H1 (cell line): ENCODE results near the gene CCDC88C. TPM values are rescaled to one million over a fixed set of nuclear protein-coding genes. Genes with fewer than 3 reads are reported as not detected.

Experiments
- CTCF ChIA-PET: fragments of 300-600 bp; sonication (Branson Sonifier 250); formaldehyde crosslinking; loops from one replicate; lab custom pipeline; 2021; ENCODE audit not compliant: partially characterized antibody; lab: Charles Lee
- POLR2A ChIA-PET: fragments of 300-600 bp; sonication (Branson Sonifier 250); formaldehyde crosslinking; loops from one replicate; lab custom pipeline; 2021; ENCODE audit warnings: inconsistent platforms; ENCODE audit not compliant: partially characterized antibody; lab: Charles Lee
- DNase-seq, 2 experiments: peaks; one replicate each; pipeline versions ENCODE4 v3.0.0 to v3.0.0-alpha.2; 2010 to 2022; ENCODE audit warnings: low spot score in 2 of 2, low read depth in 1 of 2, mixed read lengths in 1 of 2
- FAIRE-seq: peaks from 2 replicates; lab custom pipeline; 2011; peaks lifted over from hg19 to GRCh38; lab: Jason Lieb, UNC
- H2AFZ ChIP-seq: 2 replicates; pipeline ENCODE4 v1.8.1; 2012; ENCODE audit warnings: low read length, inconsistent platforms
- H2AK5ac ChIP-seq: 2 replicates; pipeline ENCODE4 v1.6.1; 2013; ENCODE audit warnings: low read depth, low read length
- H2BK120ac ChIP-seq: replicated peaks from 2 replicates; pipeline ENCODE3; 2013; ENCODE audit warnings: low read depth, low read length, inconsistent platforms
- H2BK12ac ChIP-seq: 2 replicates; pipeline ENCODE4 v1.6.1; 2013; ENCODE audit warnings: low read depth, low read length
- H2BK15ac ChIP-seq: 2 replicates; pipeline ENCODE4 v1.6.1; 2013; ENCODE audit warnings: low read length
- H2BK20ac ChIP-seq: 2 replicates; pipeline ENCODE4 v1.6.1; 2013; ENCODE audit warnings: low read length
- H2BK5ac ChIP-seq: 2 replicates; pipeline ENCODE4 v1.6.1; 2013; ENCODE audit warnings: low read depth, low read length
- H3K14ac ChIP-seq: 2 replicates; pipeline ENCODE4 v1.6.1; 2013; ENCODE audit warnings: inconsistent platforms; ENCODE audit not compliant: insufficient read length
- H3K18ac ChIP-seq: 2 replicates; pipeline ENCODE4 v1.6.1; 2013; ENCODE audit warnings: low read length; ENCODE audit errors: extremely low read depth
- H3K23ac ChIP-seq: 2 replicates; pipeline ENCODE4 v1.6.1; 2013; ENCODE audit warnings: inconsistent platforms; ENCODE audit not compliant: insufficient read length
- H3K23me2 ChIP-seq: 2 replicates; pipeline ENCODE4 v1.6.1; 2013; ENCODE audit warnings: low read depth, low read length
- H3K27ac ChIP-seq: 2 replicates; pipeline ENCODE4 v1.6.1; 2011; ENCODE audit warnings: low read depth, low read length, inconsistent platforms
- H3K27me3 ChIP-seq, 4 experiments: replicated peaks in 1 of 4; 1 replicate in 1 of 4; 2 replicates in 3 of 4; pipeline versions ENCODE4 v1.6.1 to v1.8.1; 2011 to 2013; ENCODE audit warnings: low read length in 3 of 4, mild to moderate bottlenecking in 3 of 4, inconsistent platforms in 2 of 4, mixed read lengths in 2 of 4, moderate library complexity in 1 of 4; ENCODE audit not compliant: control insufficient read depth in 3 of 4, insufficient read depth in 3 of 4; ENCODE audit errors: extremely low read depth in 1 of 4
- H3K36me3 ChIP-seq, 4 experiments: 2 replicates each; pipeline versions ENCODE4 v1.6.1 to v1.8.1; 2011 to 2013; ENCODE audit warnings: mild to moderate bottlenecking in 4 of 4, low read length in 3 of 4, moderate library complexity in 2 of 4, control low read depth in 1 of 4, inconsistent platforms in 1 of 4; ENCODE audit not compliant: insufficient read depth in 4 of 4, control insufficient read depth in 2 of 4
- H3K4ac ChIP-seq: replicated peaks from 2 replicates; pipeline ENCODE3; 2013; ENCODE audit warnings: low read length, low read depth, mixed read lengths, inconsistent platforms; ENCODE audit not compliant: insufficient read length
- H3K4me1 ChIP-seq, 4 experiments: replicated peaks in 1 of 4; 1 replicate in 1 of 4; 2 replicates in 3 of 4; pipeline versions ENCODE4 v1.6.1 to v1.8.1; 2011 to 2013; ENCODE audit warnings: low read length in 3 of 4, inconsistent platforms in 2 of 4, mixed read lengths in 1 of 4; ENCODE audit not compliant: insufficient read depth in 4 of 4, control insufficient read depth in 3 of 4
- H3K4me2 ChIP-seq, 2 experiments: 2 replicates each; pipeline versions ENCODE4 v1.6.1 to v1.8.1; 2011 to 2013; ENCODE audit warnings: low read depth in 2 of 2, low read length in 2 of 2, control low read depth in 1 of 2, inconsistent platforms in 1 of 2, mild to moderate bottlenecking in 1 of 2; ENCODE audit not compliant: insufficient read depth in 1 of 2
- H3K4me3 ChIP-seq, 4 experiments: fragments of 200-600, 300-600 bp in 1 of 4; sonication (generic), shearing (Covaris generic), sonication (Bioruptor Twin) in 1 of 4; 2 replicates each; pipeline versions ENCODE4 v1.5.1 to v1.8.1; 2011 to 2016; ENCODE audit warnings: low read length in 4 of 4, low read depth in 3 of 4, control low read depth in 2 of 4, inconsistent platforms in 2 of 4, mild to moderate bottlenecking in 2 of 4, mixed read lengths in 1 of 4, moderate library complexity in 1 of 4; ENCODE audit not compliant: insufficient read depth in 2 of 4; ENCODE audit errors: extremely low read depth in 1 of 4
- H3K56ac ChIP-seq: replicated peaks from 2 replicates; pipeline ENCODE3; 2013; ENCODE audit warnings: low read depth, mild to moderate bottlenecking, mixed read lengths, low read length, inconsistent platforms; ENCODE audit not compliant: insufficient read length
- H3K79me1 ChIP-seq: 2 replicates; pipeline ENCODE4 v1.6.1; 2013; ENCODE audit warnings: low read depth, low read length, control low read depth
- H3K79me2 ChIP-seq, 2 experiments: 2 replicates each; pipeline versions ENCODE4 v1.6.1 to v1.8.1; 2012 to 2013; ENCODE audit warnings: low read length in 2 of 2, mild to moderate bottlenecking in 2 of 2, inconsistent platforms in 1 of 2; ENCODE audit not compliant: insufficient read depth in 2 of 2, control insufficient read depth in 1 of 2
- H3K9ac ChIP-seq, 4 experiments: replicated peaks in 1 of 4; 1 replicate in 1 of 4; 2 replicates in 3 of 4; pipeline versions ENCODE4 v1.6.1 to v1.8.1; 2011 to 2013; ENCODE audit warnings: low read depth in 3 of 4, low read length in 3 of 4, control low read depth in 2 of 4, mild to moderate bottlenecking in 2 of 4, moderate library complexity in 2 of 4, inconsistent platforms in 1 of 4; ENCODE audit errors: extremely low read depth in 1 of 4
- H3K9me3 ChIP-seq, 2 experiments: 2 replicates each; pipeline versions ENCODE4 v1.6.1 to v1.8.1; 2012 to 2013; ENCODE audit warnings: mild to moderate bottlenecking in 2 of 2, moderate library complexity in 2 of 2, control low read depth in 1 of 2, inconsistent platforms in 1 of 2, low read depth in 1 of 2, low read length in 1 of 2, mixed read lengths in 1 of 2; ENCODE audit not compliant: insufficient read depth in 2 of 2
- H4K20me1 ChIP-seq, 2 experiments: replicated peaks in 1 of 2; 2 replicates each; pipeline versions ENCODE3 to v1.8.1; 2011 to 2013; ENCODE audit warnings: inconsistent platforms in 2 of 2, low read length in 2 of 2, mild to moderate bottlenecking in 1 of 2; ENCODE audit not compliant: insufficient read depth in 2 of 2, control insufficient read depth in 1 of 2
- H4K5ac ChIP-seq: 2 replicates; pipeline ENCODE4 v1.6.1; 2013; ENCODE audit warnings: low read length, low read depth, mixed read lengths, inconsistent platforms; ENCODE audit not compliant: insufficient read length
- H4K8ac ChIP-seq: 2 replicates; pipeline ENCODE4 v1.8.0; 2013; ENCODE audit warnings: mild to moderate bottlenecking, moderate library complexity, low read length, inconsistent platforms; ENCODE audit not compliant: insufficient read depth; ENCODE audit errors: extremely low read depth
- H4K91ac ChIP-seq: replicated peaks from 2 replicates; pipeline ENCODE3; 2013; ENCODE audit warnings: low read length, mixed read lengths, inconsistent platforms; ENCODE audit not compliant: insufficient read length
- CBX5 ChIP-seq: fragments of 300-800, 300-1000 bp; sonication (generic); IDR thresholded peaks from 2 replicates; pipeline ENCODE4 v1.7.1; 2016; ENCODE audit warnings: antibody characterized with exemption, low read length, low read depth
- CREB1 ChIP-seq: IDR thresholded peaks from 2 replicates; pipeline ENCODE4 v1.6.1; 2012; ENCODE audit warnings: inconsistent platforms
- EP300 ChIP-seq, 2 experiments: IDR thresholded peaks; 1 replicate in 1 of 2; 2 replicates in 1 of 2; pipeline ENCODE4 v1.6.1; 2011 to 2012; ENCODE audit warnings: low read depth in 2 of 2, low read length in 2 of 2, mild to moderate bottlenecking in 2 of 2, borderline replicate concordance in 1 of 2, inconsistent platforms in 1 of 2, moderate library complexity in 1 of 2
- HDAC6 ChIP-seq: IDR thresholded peaks from one replicate; pipeline ENCODE4 v1.7.1; 2012; ENCODE audit warnings: low read depth, mild to moderate bottlenecking, inconsistent platforms, low read length, moderate library complexity
- KDM4A ChIP-seq: IDR thresholded peaks from one replicate; pipeline ENCODE4 v1.7.1; 2012; ENCODE audit warnings: low read depth, mild to moderate bottlenecking, moderate library complexity, low read length, inconsistent platforms; ENCODE audit not compliant: severe bottlenecking
- KDM5A ChIP-seq: fragments of 200-600 bp; IDR thresholded peaks from 2 replicates; pipeline ENCODE4 v1.7.1; 2012; ENCODE audit warnings: mild to moderate bottlenecking, low read length, inconsistent platforms, mixed read lengths
- NANOG ChIP-seq: IDR thresholded peaks from 2 replicates; pipeline ENCODE4 v1.6.1; 2011; ENCODE audit warnings: low read length, low read depth, mild to moderate bottlenecking, inconsistent platforms; ENCODE audit not compliant: insufficient read depth, poor library complexity, severe bottlenecking
- POLR2AphosphoS5 ChIP-seq: IDR thresholded peaks from 2 replicates; pipeline ENCODE4 v1.6.1; 2011; ENCODE audit warnings: low read depth, low read length
- SIRT6 ChIP-seq: IDR thresholded peaks from one replicate; pipeline ENCODE4 v1.7.1; 2012; ENCODE audit warnings: low read length, inconsistent platforms
- SUZ12 ChIP-seq: fragments of 200-600 bp; sonication (generic); IDR thresholded peaks from 2 replicates; pipeline ENCODE4 v1.6.1; 2012; ENCODE audit warnings: mild to moderate bottlenecking, inconsistent platforms, low read length, moderate library complexity, mixed read lengths
- TAF7 ChIP-seq: optimal IDR thresholded peaks from 2 replicates; pipeline ENCODE3; 2011; ENCODE audit warnings: low read depth, mild to moderate bottlenecking, inconsistent platforms, low read length, moderate library complexity, borderline replicate concordance
- TCF12 ChIP-seq: IDR thresholded peaks from 2 replicates; pipeline ENCODE4 v1.6.1; 2011; ENCODE audit warnings: low read depth, mild to moderate bottlenecking, low read length
- WGBS, 2 experiments: shearing (Covaris generic) in 1 of 2; methylation state at CpG; one replicate each; pipeline versions ENCODE4 v1.1.6 to v1.1.7; 2013 to 2015; ENCODE audit warnings: low lambda C conversion rate in 2 of 2, mixed read lengths in 2 of 2, inconsistent platforms in 1 of 2, low coverage in 1 of 2, missing lambda C conversion rate in 1 of 2; ENCODE audit not compliant: insufficient replicate concordance in 2 of 2, insufficient coverage in 1 of 2, insufficient read length in 1 of 2; ENCODE audit errors: extremely low coverage in 1 of 2, missing lambda C conversion rate in 1 of 2; 5-methylcytosine and 5-hydroxymethylcytosine counted together
- polyA plus RNA-seq, 7 experiments: library from polyadenylated mRNA; depleted of rRNA in 3 of 7; stranded (reverse) in 5 of 7; unstranded in 2 of 7; fragments of >200 nt in 5 of 7; fragments of 200-250 nt in 2 of 7; gene quantifications; 1 replicate in 5 of 7; 2 replicates in 1 of 7; 4 replicates in 1 of 7; pipeline versions ENCODE4 v1.2.1 to v1.2.3, GENCODE V29; 2011 to 2013; ENCODE audit warnings: missing spikeins in 2 of 7, mixed read lengths in 2 of 7
- total RNA-seq: library from RNA; stranded (reverse); fragmentation: NEBNext Ultra II Directional; extraction: Animal tissue kit (Norgen Biotek cat#: 25700); gene quantifications from 2 replicates; pipeline ENCODE4 v1.2.1, GENCODE V29; 2021
- TF ChIP-seq, protein P1 (sequence below): IDR thresholded peaks from 2 replicates; pipeline ENCODE4 v1.6.1; 2012; ENCODE audit warnings: low read length, inconsistent platforms

CCDC88C gene
- total and polyA plus RNA-seq, 2 of the 8 experiments (the other 6 are each of a cell fraction or from before 2014, with no cell fraction given), result 10.3 to 57.7 TPM

DNA sequence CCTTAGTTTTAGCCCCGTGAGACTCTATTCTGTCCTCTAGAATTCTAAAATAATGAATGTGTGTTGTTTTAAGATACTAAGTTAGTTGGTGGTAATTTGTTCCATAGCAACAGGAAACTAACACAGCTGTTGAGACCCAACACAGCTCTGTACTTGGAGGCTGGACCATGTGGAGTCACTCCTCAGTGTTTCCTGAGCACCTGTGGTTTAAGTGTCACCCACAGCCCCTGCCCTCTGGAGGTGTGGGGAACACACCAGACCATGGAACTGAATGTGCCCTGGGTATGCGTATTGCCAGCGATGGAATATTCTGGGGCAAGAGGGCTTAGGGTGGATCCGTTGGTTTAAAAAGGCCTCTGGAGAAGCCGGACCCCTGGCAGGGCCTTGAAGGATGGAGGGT, 156.5 kb downstream of the CCDC88C start:
- H4K5ac ChIP-seq, result no peak overlapping the region
- H3K9ac ChIP-seq, result no peak overlapping the region
- H3K23ac ChIP-seq, result no peak overlapping the region
- no peak overlapping the region for H2BK20ac ChIP-seq
- no peak overlapping the region for H4K91ac ChIP-seq
- no peak overlapping the region for H3K4me3 ChIP-seq
- no peak overlapping the region for H3K27ac ChIP-seq
- peaks cover 0 to 27% (median 21%) of the 10 kb centered on the region in 4 experiments; a peak in 6 of 7 replicates for H3K27me3 ChIP-seq
- CTCF ChIA-PET, result interaction anchor here (0.6 to 2.8 kb wide), 5 partner anchors 12 to 110 kb away, joined by 3 to 16 read pairs (median 3); no protein-coding TSS in a partner anchor
- no peak overlapping the region for H3K56ac ChIP-seq
- H3K4ac ChIP-seq, result no peak overlapping the region
- no peak overlapping the region for H2BK5ac ChIP-seq
- POLR2A ChIA-PET, result interaction anchor here (1.2 kb wide), 1 partner anchor 17 kb away, joined by 3 read pairs; the partner anchor contains the start of gene GPR68
- no peaks in the 10 kb centered on the region for H3K79me2 ChIP-seq
- H3K18ac ChIP-seq, result no peak overlapping the region
- no peak overlapping the region for H3K14ac ChIP-seq
- no peak overlapping the region for H4K8ac ChIP-seq
- 93% methylated on average over 5 of the region's 5 CpGs; no CpG with 5 or more reads in 1 of the 2 experiments for WGBS, 2 experiments
- H2AK5ac ChIP-seq, result no peak overlapping the region
- no peak overlapping the region for H3K4me2 ChIP-seq
- peaks cover 0 to 6% (median 1%) of the 10 kb centered on the region in 4 experiments; a peak in 6 of 7 replicates for H3K4me1 ChIP-seq
- H2BK120ac ChIP-seq, result no peak overlapping the region
- FAIRE-seq, result no peak
- no peaks in the 10 kb centered on the region for H3K9me3 ChIP-seq
- no peaks in the 10 kb centered on the region for H4K20me1 ChIP-seq
- no peak overlapping the region for H2AFZ ChIP-seq
- H2BK12ac ChIP-seq, result no peak overlapping the region
- no peak for DNase-seq
- no peaks in the 10 kb centered on the region for H3K79me1 ChIP-seq
- H3K23me2 ChIP-seq, result peaks cover 10% of the 10 kb centered on the region; the same call in 1 of the 2 replicates
- H2BK15ac ChIP-seq, result no peak overlapping the region
- no peaks in the 10 kb centered on the region for H3K36me3 ChIP-seq
- TF ChIP-seq KDM5A, result no peak
- TF ChIP-seq CREB1, result no peak
- no peak for TF ChIP-seq CBX5
- no peak for TF ChIP-seq EP300 (IDR thresholded peaks at IDR 0.05; ENCODE audit: borderline replicate concordance in 1 of 2, low read depth in 2 of 2, low read length in 2 of 2)
- no peak for TF ChIP-seq SUZ12
- TF ChIP-seq POLR2AphosphoS5, result no peak
- TF ChIP-seq, protein P1, sequence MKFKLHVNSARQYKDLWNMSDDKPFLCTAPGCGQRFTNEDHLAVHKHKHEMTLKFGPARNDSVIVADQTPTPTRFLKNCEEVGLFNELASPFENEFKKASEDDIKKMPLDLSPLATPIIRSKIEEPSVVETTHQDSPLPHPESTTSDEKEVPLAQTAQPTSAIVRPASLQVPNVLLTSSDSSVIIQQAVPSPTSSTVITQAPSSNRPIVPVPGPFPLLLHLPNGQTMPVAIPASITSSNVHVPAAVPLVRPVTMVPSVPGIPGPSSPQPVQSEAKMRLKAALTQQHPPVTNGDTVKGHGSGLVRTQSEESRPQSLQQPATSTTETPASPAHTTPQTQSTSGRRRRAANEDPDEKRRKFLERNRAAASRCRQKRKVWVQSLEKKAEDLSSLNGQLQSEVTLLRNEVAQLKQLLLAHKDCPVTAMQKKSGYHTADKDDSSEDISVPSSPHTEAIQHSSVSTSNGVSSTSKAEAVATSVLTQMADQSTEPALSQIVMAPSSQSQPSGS, result no peak
- TF ChIP-seq NANOG, result no peak
- TF ChIP-seq HDAC6, result no peak
- TF ChIP-seq TAF7, result no peak
- TF ChIP-seq TCF12, result no peak
- no peak for TF ChIP-seq SIRT6
- no peak for TF ChIP-seq KDM4A
